Fibroblast of skin of left biceps (primary cell): Measurements from ENCODE around the gene FCN3.

Experiments used
- DNase-seq, 2 experiments: peaks; one replicate each; pipeline ENCODE4 v3.0.0-alpha.2; 2013; ENCODE audit warnings: low read depth in 2 of 2

The FCN3 gene

GRCh38 chr1:27358038-27358927, 16.3 kb downstream of the FCN3 start:
- no peak for DNase-seq

- no peak for DNase-seq
Observed at GRCh38 chr1:27357281-27358037, 17.2 kb downstream of the FCN3 start.

- DNase-seq = no peak
Observed at GRCh38 chr1:27356619-27357280, 17.9 kb downstream of the FCN3 start.

- DNase-seq = no peak
Observed at GRCh38 chr1:27356277-27356618, 18.4 kb downstream of the FCN3 start.

GRCh38 chr1:27355683-27356082, 18.9 kb downstream of the FCN3 start:
- no peak for DNase-seq

GRCh38 chr1:27353629-27354028, 21.0 kb downstream of the FCN3 start:
- DNase-seq = no peak

- DNase-seq = no peak
Observed at GRCh38 chr1:27353166-27353565, 21.5 kb downstream of the FCN3 start.

GRCh38 chr1:27351541-27352107, 23.0 kb downstream of the FCN3 start:
- no peak for DNase-seq

GRCh38 chr1:27350663-27351540, 23.7 kb downstream of the FCN3 start:
- no peak for DNase-seq

- no peak for DNase-seq
Observed at GRCh38 chr1:27349784-27350662, 24.6 kb downstream of the FCN3 start.

- DNase-seq = no peak
Observed at GRCh38 chr1:27348861-27349783, 25.5 kb downstream of the FCN3 start.

- DNase-seq = no peak
Observed at GRCh38 chr1:27346991-27347624, 27.5 kb downstream of the FCN3 start.

- no peak for DNase-seq
Observed at GRCh38 chr1:27346357-27346756, 28.3 kb downstream of the FCN3 start.

- DNase-seq = no peak
Observed at GRCh38 chr1:27345272-27345671, 29.4 kb downstream of the FCN3 start.

GRCh38 chr1:27343639-27344025, 31.0 kb downstream of the FCN3 start:
- no peak for DNase-seq

GRCh38 chr1:27342778-27343638, 31.6 kb downstream of the FCN3 start:
- DNase-seq = no peak

- no peak for DNase-seq
Observed at GRCh38 chr1:27342391-27342777, 32.2 kb downstream of the FCN3 start.
